22Rv1 (cell line): Measurements from ENCODE around the gene CREB5.

Experiments
- CTCF ChIP-seq: fragments of 450-650 bp; IDR thresholded peaks from 2 replicates; pipeline ENCODE4 v1.5.1; 2017; ENCODE audit warnings: mild to moderate bottlenecking
- ZFX ChIP-seq: fragments of 450-650 bp; IDR thresholded peaks from 2 replicates; pipeline ENCODE4 v1.6.1; 2017; ENCODE audit warnings: antibody characterized with exemption, borderline replicate concordance

GRCh38 chr7:28606421-28606820 lies 194.1 kb downstream of the CREB5 start:
- TF ChIP-seq CTCF (no peak), ZFX (no peak)
